Psoas muscle (tissue), 8 donors: Measurements from ENCODE around the gene EDDM3A. TPM values are rescaled to one million over a fixed set of nuclear protein-coding genes. Genes with fewer than 3 reads are reported as not detected.

Experiments used
- ATAC-seq, 4 donors: fragments of 200-7000 bp; cut with Tn5 transposase; one replicate each; pipeline ENCODE4 v1.9.1; 2020; ENCODE audit warnings: moderate library complexity in 3 of 4, mild to moderate bottlenecking in 2 of 4
- DNase-seq, 2 donors: peaks; one replicate each; pipeline ENCODE4 v3.0.0-alpha.2; 2020
- H3K27ac ChIP-seq: fragments of 200-600 bp; one replicate; pipeline ENCODE4 v1.8.0; 2022
- H3K27me3 ChIP-seq, 3 donors: fragments of 200-600 bp in 1 of 3; one replicate each; pipeline versions ENCODE4 v1.6.1 to v1.8.0; 2013 to 2022; ENCODE audit warnings: low read length in 2 of 3, mild to moderate bottlenecking in 2 of 3, moderate library complexity in 1 of 3; ENCODE audit not compliant: insufficient read depth in 3 of 3
- H3K36me3 ChIP-seq, 2 donors: fragments of 200-600 bp in 1 of 2; one replicate each; pipeline versions ENCODE4 v1.6.1 to v1.8.0; 2013 to 2022; ENCODE audit warnings: low read depth in 1 of 2, mild to moderate bottlenecking in 1 of 2, moderate library complexity in 1 of 2; ENCODE audit not compliant: insufficient read depth in 1 of 2
- H3K4me1 ChIP-seq: fragments of 200-600 bp; one replicate; pipeline ENCODE4 v1.8.0; 2022
- H3K4me3 ChIP-seq: fragments of 200-600 bp; one replicate; pipeline ENCODE4 v1.8.0; 2022; ENCODE audit warnings: mild to moderate bottlenecking
- H3K9me3 ChIP-seq: fragments of 200-600 bp; one replicate; pipeline ENCODE4 v1.8.0; 2022
- CTCF ChIP-seq: fragments of 200-600 bp; IDR thresholded peaks from one replicate; pipeline ENCODE4 v1.8.0; 2022; ENCODE audit warnings: antibody characterized with exemption
- WGBS, 3 donors: extraction: QIAGEN DNeasy Blood & Tissue Kit; methylation state at CpG; one replicate each; pipeline versions ENCODE4 v1.1.6 to v1.1.7; 2013; 5-methylcytosine and 5-hydroxymethylcytosine counted together
- intact Hi-C, 2 donors: fragments of 100-400 bp; cut with DNase I; formaldehyde crosslinking; loops; one replicate each; pipeline versions ENCODE4 v1.11.0 to v1.14.2; 2022
- polyA plus RNA-seq, 3 donors: library from polyadenylated mRNA; stranded (reverse); fragments of 200-250 nt; gene quantifications; one replicate each; pipeline ENCODE4 v1.2.3, GENCODE V29; 2013
- total RNA-seq, 4 donors: library from RNA; stranded (reverse); fragmentation: NEBNext Ultra II Directional in 2 of 4; extraction: Animal tissue kit (Norgen Biotek cat#: 25700) in 2 of 4; gene quantifications; one replicate each; pipeline versions ENCODE4 v1.2.1 to v1.2.4, GENCODE V29; 2021 to 2023
- donor health status: healthy with polysubstance abuse.
- donor health status: DM: no; HTN: no; CAD: no; lungs with moderate emphysema.
- donor health status: Bipolar disorder and iron deficiency.
- donor health status: healthy.
- donor health status: DM: yes; HTN: yes; CAD: no.
- donor health status: DM: no; HTN: no; CAD: no.
- donor health status: DM: no; HTN: no; CAD: no.
- donor health status: DM: yes; HTN: yes; CAD: no.

EDDM3A gene
- total and polyA plus RNA-seq, 7 donors = 0.03 TPM; not detected in 6

- no peak overlapping the region for H3K27ac ChIP-seq
- intact Hi-C loops = no loop called here
- H3K4me1 ChIP-seq = no peaks in the 10 kb centered on the region
- ATAC-seq (no peak), DNase-seq (no peak)
- 58 to 62% (median 59%) methylated on average over 7 of the region's 7 CpGs for WGBS, 3 donors
- no peak overlapping the region for H3K4me3 ChIP-seq
- H3K9me3 ChIP-seq = no peaks in the 10 kb centered on the region
- no peak for TF ChIP-seq CTCF
- peaks cover 0 to 3% (median 0%) of the 10 kb centered on the region in 3 donors for H3K27me3 ChIP-seq
- no peaks in the 10 kb centered on the region for H3K36me3 ChIP-seq
Measured at GRCh38 chr14:20794644-20795369, 49.1 kb downstream of the EDDM3A start.

DNA sequence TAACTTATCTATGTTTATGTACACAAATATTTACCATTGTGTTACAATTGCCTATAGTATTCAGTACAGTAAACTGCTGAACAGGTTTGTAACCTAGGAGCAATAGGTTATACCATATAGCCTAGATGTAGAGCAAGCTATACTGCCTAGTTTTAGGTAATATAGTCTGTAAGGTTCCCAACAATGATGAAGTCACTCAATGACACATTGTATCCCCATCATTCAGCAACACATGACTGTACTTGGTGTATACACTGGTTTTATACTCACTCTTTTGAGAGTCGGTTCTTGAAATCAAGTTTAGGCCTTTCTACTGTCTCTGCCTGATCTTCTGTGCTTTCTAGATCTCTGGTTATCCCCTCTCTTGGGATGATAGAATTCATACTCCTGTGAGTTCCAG lies 51.5 kb downstream of the EDDM3A start:
- DNase-seq (no peak), ATAC-seq (no peak)
- H3K9me3 ChIP-seq = no peaks in the 10 kb centered on the region
- TF ChIP-seq CTCF = no peak
- H3K4me1 ChIP-seq = no peaks in the 10 kb centered on the region
- WGBS, 3 donors = 75 to 97% (median 85%) methylated on average over 1 of the region's 1 CpG
- H3K4me3 ChIP-seq = no peak overlapping the region
- no peak overlapping the region for H3K27ac ChIP-seq
- intact Hi-C loops = no loop called here
- H3K27me3 ChIP-seq = peaks cover 0 to 10% (median 0%) of the 10 kb centered on the region in 3 donors
- H3K36me3 ChIP-seq = no peaks in the 10 kb centered on the region

Other genes with a start within 250 kb of the EDDM3A start
- gene RNASE10, start 240.3 kb upstream of the EDDM3A start, total RNA-seq = under 1 TPM in 2 of 4 donors, not detected in 2; 0.47 to 0.48 TPM
- gene RNASE10, start 240.3 kb upstream of the EDDM3A start, polyA plus RNA-seq = under 1 TPM in 1 of 3 donors, not detected in 2; 0.03 TPM
- not detected for gene RNASE9, start 184.8 kb upstream of the EDDM3A start, total RNA-seq
- not detected for gene RNASE9, start 184.8 kb upstream of the EDDM3A start, polyA plus RNA-seq
- gene RNASE11, start 157.9 kb upstream of the EDDM3A start, total RNA-seq = not detected
- gene RNASE11, start 157.9 kb upstream of the EDDM3A start, polyA plus RNA-seq = not detected
- gene RNASE12, start 154.5 kb upstream of the EDDM3A start, total RNA-seq = not detected
- not detected for gene RNASE12, start 154.5 kb upstream of the EDDM3A start, polyA plus RNA-seq
- gene OR6S1, start 104.2 kb upstream of the EDDM3A start, total RNA-seq = not detected
- gene OR6S1, start 104.2 kb upstream of the EDDM3A start, polyA plus RNA-seq = not detected
- 10 to 100 TPM in 1 of 4 donors, 1 to 10 TPM in 2, under 1 TPM in 1; 0.77 to 11.1 (median 4.2) TPM for gene RNASE4, start 61.3 kb upstream of the EDDM3A start, total RNA-seq
- 10 to 100 TPM in 1 of 3 donors, 1 to 10 TPM in 2; 7.6 to 10.7 (median 8.6) TPM for gene RNASE4, start 61.3 kb upstream of the EDDM3A start, polyA plus RNA-seq
- 1 to 10 TPM; 1.3 to 6.5 (median 1.8) TPM for gene ANG, start 57.1 kb upstream of the EDDM3A start, total RNA-seq
- gene ANG, start 57.1 kb upstream of the EDDM3A start, polyA plus RNA-seq = 1 to 10 TPM; 3.5 to 4.8 (median 3.5) TPM
- not detected for gene EDDM3B, start 22.5 kb downstream of the EDDM3A start, total RNA-seq
- not detected for gene EDDM3B, start 22.5 kb downstream of the EDDM3A start, polyA plus RNA-seq
- gene RNASE6, start 35.4 kb downstream of the EDDM3A start, total RNA-seq = 1 to 10 TPM; 1.5 to 4.3 (median 2.4) TPM
- gene RNASE6, start 35.4 kb downstream of the EDDM3A start, polyA plus RNA-seq = 1 to 10 TPM; 1.1 to 3.1 (median 1.2) TPM
- gene RNASE1, start 57.0 kb downstream of the EDDM3A start, total RNA-seq = 100 to 1,000 TPM in 2 of 4 donors, 10 to 100 TPM in 2; 94.4 to 192 (median 139) TPM
- 100 to 1,000 TPM in 2 of 3 donors, 10 to 100 TPM in 1; 80.2 to 117 (median 111) TPM for gene RNASE1, start 57.0 kb downstream of the EDDM3A start, polyA plus RNA-seq
- not detected for gene RNASE3, start 145.5 kb downstream of the EDDM3A start, total RNA-seq
- gene RNASE3, start 145.5 kb downstream of the EDDM3A start, polyA plus RNA-seq = under 1 TPM in 2 of 3 donors, not detected in 1; 0.05 to 0.51 TPM
- 1 to 10 TPM in 1 of 4 donors, under 1 TPM in 2, not detected in 1; 0.78 to 1.1 (median 0.90) TPM for gene RNASE2, start 209.6 kb downstream of the EDDM3A start, total RNA-seq
- gene RNASE2, start 209.6 kb downstream of the EDDM3A start, polyA plus RNA-seq = 1 to 10 TPM in 2 of 3 donors, under 1 TPM in 1; 0.38 to 1.8 (median 1.1) TPM
- 10 to 100 TPM; 24.6 to 38.0 (median 29.3) TPM for gene METTL17, start 244.1 kb downstream of the EDDM3A start, total RNA-seq
- 10 to 100 TPM; 38.6 to 55.7 (median 50.7) TPM for gene METTL17, start 244.1 kb downstream of the EDDM3A start, polyA plus RNA-seq